Uterus (tissue), 2 donors: Measurements from ENCODE around the gene MEIS2.

Experiments
- POLR2A ChIP-seq, 2 donors: fragments of 450-650 bp; IDR thresholded peaks; one replicate each; pipeline ENCODE4 v1.6.1; 2016; ENCODE audit warnings: antibody characterized with exemption in 2 of 2, mild to moderate bottlenecking in 1 of 2, moderate library complexity in 1 of 2
- TF ChIP-seq, protein P1 (sequence below), 4 experiments: fragments of 200-600 bp in 2 of 4; fragments of 450-650 bp in 2 of 4; sonication (generic) in 2 of 4; IDR thresholded peaks; one replicate each; pipeline ENCODE4 v1.5.1; 2016 to 2019; ENCODE audit warnings: antibody characterized with exemption in 4 of 4, mild to moderate bottlenecking in 2 of 4, moderate library complexity in 1 of 4

DNA sequence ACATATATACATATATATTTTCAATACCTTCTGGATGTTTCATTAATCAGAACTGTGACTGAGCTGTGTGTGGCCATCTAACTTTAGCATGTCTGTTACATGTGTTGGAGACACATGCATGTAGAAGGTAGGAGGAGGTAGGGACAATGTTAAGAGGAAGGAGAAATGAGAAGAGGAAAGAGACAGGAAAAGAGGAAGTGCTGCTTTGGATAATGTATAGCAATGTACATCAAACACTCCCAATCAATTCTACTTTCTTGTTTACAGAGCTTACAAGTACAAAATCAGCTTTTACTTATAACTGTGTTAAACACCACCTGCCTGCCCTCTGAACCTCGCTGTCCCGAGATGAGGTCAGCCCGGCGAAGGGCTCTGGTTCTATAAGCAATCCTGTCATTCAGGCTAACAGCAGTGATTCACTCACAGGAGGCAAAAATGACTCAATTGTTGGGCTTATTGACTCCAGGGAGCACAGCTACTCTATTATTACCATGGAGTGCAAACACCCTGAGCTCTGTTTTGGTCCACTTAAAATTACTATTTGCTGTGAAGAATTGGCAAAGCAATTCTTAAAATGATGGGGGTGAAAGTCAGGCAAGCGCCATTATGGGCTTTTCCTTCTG, 188.9 kb downstream of the MEIS2 start:
- TF ChIP-seq, protein P1, sequence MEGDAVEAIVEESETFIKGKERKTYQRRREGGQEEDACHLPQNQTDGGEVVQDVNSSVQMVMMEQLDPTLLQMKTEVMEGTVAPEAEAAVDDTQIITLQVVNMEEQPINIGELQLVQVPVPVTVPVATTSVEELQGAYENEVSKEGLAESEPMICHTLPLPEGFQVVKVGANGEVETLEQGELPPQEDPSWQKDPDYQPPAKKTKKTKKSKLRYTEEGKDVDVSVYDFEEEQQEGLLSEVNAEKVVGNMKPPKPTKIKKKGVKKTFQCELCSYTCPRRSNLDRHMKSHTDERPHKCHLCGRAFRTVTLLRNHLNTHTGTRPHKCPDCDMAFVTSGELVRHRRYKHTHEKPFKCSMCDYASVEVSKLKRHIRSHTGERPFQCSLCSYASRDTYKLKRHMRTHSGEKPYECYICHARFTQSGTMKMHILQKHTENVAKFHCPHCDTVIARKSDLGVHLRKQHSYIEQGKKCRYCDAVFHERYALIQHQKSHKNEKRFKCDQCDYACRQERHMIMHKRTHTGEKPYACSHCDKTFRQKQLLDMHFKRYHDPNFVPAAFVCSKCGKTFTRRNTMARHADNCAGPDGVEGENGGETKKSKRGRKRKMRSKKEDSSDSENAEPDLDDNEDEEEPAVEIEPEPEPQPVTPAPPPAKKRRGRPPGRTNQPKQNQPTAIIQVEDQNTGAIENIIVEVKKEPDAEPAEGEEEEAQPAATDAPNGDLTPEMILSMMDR (IDR thresholded peaks at IDR 0.05): no peak
- TF ChIP-seq POLR2A (IDR thresholded peaks at IDR 0.05): no peak
